ENCODE results near the gene KCNQ2. TPM values are rescaled to one million over a fixed set of nuclear protein-coding genes. Genes with fewer than 3 reads are reported as not detected.

The KCNQ2 gene
- total RNA-seq, 4 donors from 2014 or later, result 0.19 to 0.40 (median 0.40) TPM; not detected in 1

DNA sequence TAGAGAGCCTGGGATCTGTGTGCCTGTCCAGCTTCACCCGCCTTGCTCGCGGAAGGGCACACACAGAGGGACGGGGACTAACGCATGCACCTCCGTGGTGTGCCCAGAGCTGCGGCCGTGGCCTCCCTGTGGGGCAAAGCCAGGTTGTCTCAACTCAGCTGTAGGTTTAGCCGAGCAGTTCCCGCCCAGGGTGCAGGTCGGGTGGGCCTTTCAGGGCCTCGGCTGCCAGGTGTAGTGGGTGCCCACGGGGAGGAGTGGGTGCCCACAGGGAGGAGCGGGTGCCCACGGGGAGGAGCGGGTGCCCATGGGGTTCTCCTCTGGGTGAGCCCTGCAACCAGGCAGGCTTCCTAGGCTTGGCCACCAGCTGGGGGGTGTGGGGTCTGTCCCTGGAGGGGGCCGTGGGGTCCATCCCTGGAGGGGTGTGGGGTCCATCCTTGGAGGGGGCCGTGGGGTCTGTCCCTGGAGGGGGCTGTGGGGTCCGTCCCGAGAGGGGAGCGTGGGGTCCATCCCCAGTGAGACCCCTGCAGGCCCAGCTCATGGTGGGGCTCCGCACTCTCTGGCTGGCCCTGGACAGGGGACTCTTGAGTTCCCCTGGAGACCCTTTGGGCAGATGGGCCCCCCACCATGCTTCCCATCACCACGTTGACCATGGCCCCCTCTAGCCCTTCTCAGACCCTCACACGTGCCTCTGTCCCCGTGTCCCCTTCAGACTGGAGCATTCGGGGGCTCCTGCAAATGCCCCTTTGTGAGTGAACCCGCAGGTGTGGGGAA lies 73.5 kb downstream of the KCNQ2 start:
- ATAC-seq, result no peak
- Histone ChIP-seq H3K9me3 (no peaks in the 10 kb centered on the region), H3K27me3 (peaks cover 94% of the 10 kb centered on the region), H3K27ac (no peak overlapping the region), H3K4me1 (peaks cover 0 to 9% (median 0%) of the 10 kb centered on the region in 3 donors), H3K4me3 (no peak overlapping the region), H3K36me3 (no peaks in the 10 kb centered on the region)
- no peak for TF ChIP-seq POLR2AphosphoS5 (IDR thresholded peaks at IDR 0.05)
- TF ChIP-seq CTCF (IDR thresholded peaks at IDR 0.05), result no peak
- TF ChIP-seq EP300 (IDR thresholded peaks at IDR 0.05), result no peak
- no peak for TF ChIP-seq POLR2A (IDR thresholded peaks at IDR 0.05)
- no CpG with 5 or more reads among the region's 27 CpGs for WGBS, 2 donors (ENCODE audit: low coverage in 1 of 2)

GRCh38 chr20:63397946-63398450 lies 74.5 kb downstream of the KCNQ2 start:
- Histone ChIP-seq H3K4me3 (no peak overlapping the region), H3K9me3 (no peaks in the 10 kb centered on the region), H3K27ac (no peak overlapping the region), H3K27me3 (peaks cover 94% of the 10 kb centered on the region), H3K4me1 (peaks cover 0 to 14% (median 0%) of the 10 kb centered on the region in 3 donors), H3K36me3 (no peaks in the 10 kb centered on the region)
- WGBS, 2 donors (ENCODE audit: low coverage in 1 of 2), result 50% methylated on average over 2 of the region's 25 CpGs; no CpG with 5 or more reads in 1 of the 2 donors
- ATAC-seq, result no peak
- TF ChIP-seq POLR2A (IDR thresholded peaks at IDR 0.05), result no peak
- no peak for TF ChIP-seq EP300 (IDR thresholded peaks at IDR 0.05)
- no peak for TF ChIP-seq CTCF (IDR thresholded peaks at IDR 0.05)

DNA sequence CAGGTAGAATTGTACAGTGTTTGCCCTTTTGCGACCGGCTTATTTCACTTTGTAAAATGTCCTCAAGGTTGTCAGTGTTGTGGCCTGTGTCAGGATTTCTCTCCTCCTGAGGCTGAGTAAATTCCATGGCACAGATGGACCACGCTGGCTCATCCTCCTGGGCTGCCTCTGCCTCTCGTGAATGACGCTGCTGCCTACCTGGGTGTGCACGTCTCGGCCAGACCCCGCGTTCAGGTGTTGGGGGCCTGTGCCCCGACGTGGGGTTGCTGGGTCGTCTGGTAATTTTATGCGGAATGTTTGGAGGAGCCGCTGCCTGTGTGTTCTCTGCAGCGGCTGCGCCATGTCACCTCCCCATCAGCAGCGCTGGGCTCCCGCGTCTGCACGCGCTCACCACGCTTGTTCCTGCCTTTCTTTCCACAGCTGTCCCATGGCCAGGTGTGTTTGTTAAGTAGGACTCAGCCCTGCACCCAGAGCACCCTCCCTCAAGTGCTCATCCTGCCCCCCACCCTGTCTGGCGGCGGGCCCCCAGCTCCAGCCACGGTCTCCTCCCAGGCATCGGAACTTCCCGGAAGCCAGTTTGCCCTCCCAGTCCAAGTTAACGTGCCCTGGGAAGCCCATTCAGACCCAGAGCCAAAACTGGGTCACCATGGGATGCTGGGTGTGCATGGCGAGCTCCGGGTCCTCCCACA lies 75.2 kb downstream of the KCNQ2 start:
- H3K27me3 ChIP-seq, result peaks cover 91% of the 10 kb centered on the region
- WGBS, 2 donors (ENCODE audit: low coverage in 1 of 2), result 85 to 100% methylated on average over 5 to 9 of the region's 30 CpGs
- no peak for ATAC-seq

DNA sequence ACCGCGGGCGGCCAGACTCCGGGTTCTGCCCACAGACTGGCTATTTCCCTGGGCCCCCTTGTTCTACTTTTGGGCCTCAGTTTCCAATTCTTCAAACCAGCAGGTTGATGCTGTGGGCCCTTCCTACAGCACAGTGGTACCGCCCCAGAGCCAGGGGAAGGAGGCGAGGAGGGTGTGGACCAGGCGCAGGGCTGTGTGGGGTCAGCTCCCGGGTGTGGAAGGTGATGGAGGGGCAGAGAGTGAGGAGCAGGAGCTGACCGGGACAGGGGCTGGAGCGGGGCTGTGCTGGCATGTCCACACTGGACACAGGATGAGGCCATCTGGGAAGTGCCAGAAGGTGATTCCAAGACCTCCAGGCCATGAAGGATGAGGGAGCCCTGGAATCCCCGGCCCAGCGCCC lies 76.2 kb downstream of the KCNQ2 start:
- no peak for TF ChIP-seq POLR2AphosphoS5 (IDR thresholded peaks at IDR 0.05)
- no peak for TF ChIP-seq POLR2A (IDR thresholded peaks at IDR 0.05)
- no peak for TF ChIP-seq CTCF (IDR thresholded peaks at IDR 0.05)
- TF ChIP-seq EP300 (IDR thresholded peaks at IDR 0.05), result no peak
- 81% methylated on average over 9 of the region's 12 CpGs; no CpG with 5 or more reads in 1 of the 2 donors for WGBS, 2 donors (ENCODE audit: low coverage in 1 of 2)
- Histone ChIP-seq H3K27ac (no peak overlapping the region), H3K4me3 (no peak overlapping the region), H3K4me1 (peaks cover 0 to 14% (median 0%) of the 10 kb centered on the region in 3 donors), H3K36me3 (no peaks in the 10 kb centered on the region), H3K9me3 (peaks cover 0 to 5% (median 0%) of the 10 kb centered on the region in 3 donors), H3K27me3 (peaks cover 91% of the 10 kb centered on the region)
- ATAC-seq, result no peak

More for the DNA sequence above, 75.2 kb downstream of the KCNQ2 start:
- TF ChIP-seq CTCF (IDR thresholded peaks at IDR 0.05) (no peak), POLR2A (IDR thresholded peaks at IDR 0.05) (no peak), POLR2AphosphoS5 (IDR thresholded peaks at IDR 0.05) (no peak), EP300 (IDR thresholded peaks at IDR 0.05) (no peak)
- no peaks in the 10 kb centered on the region for H3K36me3 ChIP-seq
- peaks cover 0 to 14% (median 0%) of the 10 kb centered on the region in 3 donors for H3K4me1 ChIP-seq
- H3K27ac ChIP-seq, result no peak overlapping the region
- no peaks in the 10 kb centered on the region for H3K9me3 ChIP-seq
- H3K4me3 ChIP-seq, result no peak overlapping the region

Measured in gastroesophageal sphincter (tissue), 4 donors.